Hepatocyte (in vitro differentiated cells): ENCODE results near the gene CALU. TPM values are rescaled to one million over a fixed set of nuclear protein-coding genes. Genes with fewer than 3 reads are reported as not detected.
A peak's percentile ranks its signal among the peaks of the same experiment; 100 is the strongest.

ENCODE experiments used
- DNase-seq: peaks from one replicate; pipeline ENCODE4 v3.0.0-alpha.2; 2016; ENCODE audit warnings: low spot score
- H2AFZ ChIP-seq: fragments of 200-600 bp; sonication (generic); 2 replicates; pipeline ENCODE4 v1.6.0; 2016; ENCODE audit warnings: antibody characterized with exemption, mild to moderate bottlenecking
- H3K27ac ChIP-seq: fragments of 200-600 bp; sonication (generic); 2 replicates; pipeline ENCODE4 v1.5.1; 2016; ENCODE audit warnings: mild to moderate bottlenecking
- H3K27me3 ChIP-seq: fragments of 200-600 bp; sonication (generic); 2 replicates; pipeline ENCODE4 v1.6.1; 2016
- H3K36me3 ChIP-seq: fragments of 200-600 bp; sonication (generic); replicated peaks from 2 replicates; pipeline ENCODE4 v1.5.1; 2016; ENCODE audit warnings: low read depth; ENCODE audit not compliant: insufficient read depth
- H3K4me1 ChIP-seq: fragments of 200-600 bp; sonication (generic); 2 replicates; pipeline ENCODE4 v1.5.1; 2016; ENCODE audit warnings: mild to moderate bottlenecking, moderate library complexity; ENCODE audit not compliant: insufficient read depth
- H3K4me2 ChIP-seq: fragments of 200-600 bp; sonication (generic); 2 replicates; pipeline ENCODE4 v1.6.0; 2016
- H3K4me3 ChIP-seq: fragments of 200-600 bp; sonication (generic); 2 replicates; pipeline ENCODE4 v1.5.1; 2016; ENCODE audit warnings: mild to moderate bottlenecking
- H3K79me2 ChIP-seq: fragments of 200-600 bp; sonication (generic); 2 replicates; pipeline ENCODE4 v1.6.0; 2017; ENCODE audit warnings: mild to moderate bottlenecking
- H3K9me2 ChIP-seq: fragments of 200-600 bp; sonication (generic); replicated peaks from 2 replicates; pipeline ENCODE4 v1.6.0; 2017; ENCODE audit warnings: mild to moderate bottlenecking; ENCODE audit not compliant: insufficient read depth
- H3K9me3 ChIP-seq: fragments of 200-600 bp; sonication (generic); 2 replicates; pipeline ENCODE4 v1.5.1; 2016; ENCODE audit warnings: low read depth, mild to moderate bottlenecking
- H4K20me1 ChIP-seq: fragments of 200-600 bp; sonication (generic); 2 replicates; pipeline ENCODE4 v1.6.0; 2016; ENCODE audit warnings: mild to moderate bottlenecking; ENCODE audit not compliant: insufficient read depth, poor library complexity, severe bottlenecking
- CTCF ChIP-seq: fragments of 200-600 bp; sonication (generic); IDR thresholded peaks from 2 replicates; pipeline ENCODE4 v1.5.1; 2016; ENCODE audit warnings: antibody characterized with exemption, mild to moderate bottlenecking; ENCODE audit not compliant: poor library complexity
- EZH2 ChIP-seq: fragments of 200-600 bp; sonication (generic); IDR thresholded peaks from 2 replicates; pipeline ENCODE4 v1.6.1; 2016; ENCODE audit warnings: antibody characterized with exemption, mild to moderate bottlenecking, borderline replicate concordance
- EZH2phosphoT487 ChIP-seq: fragments of 200-600 bp; sonication (generic); IDR thresholded peaks from one replicate; pipeline ENCODE4 v1.6.1; 2018; ENCODE audit warnings: antibody characterized with exemption, mild to moderate bottlenecking, low read depth, moderate library complexity; ENCODE audit not compliant: unreplicated experiment, severe bottlenecking
- WGBS: methylation state at CpG from one replicate; pipeline ENCODE4 v1.1.6; 2016; ENCODE audit warnings: low lambda C conversion rate; ENCODE audit errors: missing lambda C conversion rate; 5-methylcytosine and 5-hydroxymethylcytosine counted together
- polyA plus RNA-seq: library from polyadenylated mRNA; unstranded; fragments of >200 nt; fragmentation: Nextera tagmentation; extraction: Ambion mirVana; gene quantifications from 2 replicates; pipeline ENCODE4 v1.2.1, GENCODE V29; 2016
- total RNA-seq: library from RNA; depleted of rRNA; stranded (reverse); fragments of >200 nt; gene quantifications from 2 replicates; pipeline ENCODE4 v1.2.3, GENCODE V29; 2014

The CALU gene
- total and polyA plus RNA-seq, 2 experiments from 2014 or later = 248 to 291 TPM

- Histone ChIP-seq H3K79me2 (peaks cover 99% of the 10 kb centered on the region), H3K4me2 (no peak overlapping the region), H3K9me3 (no peaks in the 10 kb centered on the region), H3K27me3 (no peaks in the 10 kb centered on the region), H3K9me2 (no peaks in the 10 kb centered on the region), H3K27ac (no peak overlapping the region), H4K20me1 (peaks cover 95% of the 10 kb centered on the region), H2AFZ (no peak overlapping the region), H3K36me3 (no peaks in the 10 kb centered on the region), H3K4me3 (no peak overlapping the region), H3K4me1 (peaks cover 23% of the 10 kb centered on the region)
- no peak for TF ChIP-seq EZH2
- no peak for TF ChIP-seq EZH2phosphoT487
- TF ChIP-seq CTCF = no peak
- 91% methylated on average over 1 of the region's 1 CpG for WGBS
- no peak for DNase-seq
These were observed 6.5 kb downstream of the CALU start for GRCh38 chr7:128745706-128746105.

- Histone ChIP-seq H3K4me1 (peaks cover 8% of the 10 kb centered on the region), H3K79me2 (peaks cover 99% of the 10 kb centered on the region), H3K27me3 (no peaks in the 10 kb centered on the region), H3K4me2 (peak overlapping the region; percentile 41), H3K27ac (peak overlapping the region; percentile 31), H3K36me3 (no peaks in the 10 kb centered on the region), H3K4me3 (no peak overlapping the region), H3K9me2 (no peaks in the 10 kb centered on the region), H3K9me3 (no peaks in the 10 kb centered on the region), H2AFZ (no peak overlapping the region), H4K20me1 (peaks cover 90% of the 10 kb centered on the region)
- peak; percentile 20 for DNase-seq
- 68% methylated on average over 6 of the region's 6 CpGs for whole genome bisulfite sequencing
- no peak for TF ChIP-seq CTCF
- no peak for TF ChIP-seq EZH2
- TF ChIP-seq EZH2phosphoT487 = no peak
These were observed 8.3 kb downstream of the CALU start for GRCh38 chr7:128747327-128748079.

- no peaks in the 10 kb centered on the region for H3K27me3 ChIP-seq
- H3K9me3 ChIP-seq = no peaks in the 10 kb centered on the region
- 96% methylated on average over 1 of the region's 1 CpG for WGBS
- TF ChIP-seq EZH2phosphoT487 (no peak), EZH2 (no peak)
- no peak overlapping the region for H3K4me2 ChIP-seq
- H2AFZ ChIP-seq = no peak overlapping the region
- peaks cover 82% of the 10 kb centered on the region for H4K20me1 ChIP-seq
- no peak overlapping the region for H3K27ac ChIP-seq
- DNase-seq = no peak
- H3K9me2 ChIP-seq = no peaks in the 10 kb centered on the region
- H3K36me3 ChIP-seq = no peaks in the 10 kb centered on the region
- peaks cover 98% of the 10 kb centered on the region for H3K79me2 ChIP-seq
- H3K4me3 ChIP-seq = no peak overlapping the region
- H3K4me1 ChIP-seq = peaks cover 14% of the 10 kb centered on the region
These were observed 13.1 kb downstream of the CALU start for GRCh38 chr7:128752251-128752650.

GRCh38 chr7:128755075-128755818 is 16.1 kb downstream of the CALU start:
- WGBS = 100% methylated on average over 2 of the region's 2 CpGs
- no peak overlapping the region for H3K27ac ChIP-seq
- DNase-seq = no peak
- peaks cover 66% of the 10 kb centered on the region for H4K20me1 ChIP-seq
- H3K9me2 ChIP-seq = no peaks in the 10 kb centered on the region
- no peaks in the 10 kb centered on the region for H3K27me3 ChIP-seq
- H2AFZ ChIP-seq = no peak overlapping the region
- peaks cover 10% of the 10 kb centered on the region for H3K4me1 ChIP-seq
- H3K36me3 ChIP-seq = peaks cover 6% of the 10 kb centered on the region
- TF ChIP-seq EZH2phosphoT487 (no peak), EZH2 (no peak), CTCF (no peak)
- no peak overlapping the region for H3K4me2 ChIP-seq
- H3K4me3 ChIP-seq = no peak overlapping the region
- H3K9me3 ChIP-seq = no peaks in the 10 kb centered on the region
- H3K79me2 ChIP-seq = peaks cover 83% of the 10 kb centered on the region
